Measurements from ENCODE around the gene GOSR2.

The GOSR2 gene

GRCh38 chr17:46929413-46929812 is 6.5 kb downstream of the GOSR2 start:
- Histone ChIP-seq H3K9me3 (ENCODE audit: control insufficient read depth, low read length) (no peaks in the 10 kb centered on the region), H3K27ac (no peak overlapping the region), H3K9ac (no peak overlapping the region), H3K4me1 (peaks cover 7% of the 10 kb centered on the region), H3K36me3 (ENCODE audit: control insufficient read depth, insufficient read depth, low read length) (no peaks in the 10 kb centered on the region), H3K4me2 (ENCODE audit: low read length) (no peak overlapping the region), H3K27me3 (ENCODE audit: control insufficient read depth, insufficient read depth, low read length) (no peaks in the 10 kb centered on the region), H2AFZ (no peak overlapping the region), H3K4me3 (ENCODE audit: low read depth, low read length) (no peak overlapping the region), H3K79me2 (peaks cover 42% of the 10 kb centered on the region)
- TF ChIP-seq, protein P1, sequence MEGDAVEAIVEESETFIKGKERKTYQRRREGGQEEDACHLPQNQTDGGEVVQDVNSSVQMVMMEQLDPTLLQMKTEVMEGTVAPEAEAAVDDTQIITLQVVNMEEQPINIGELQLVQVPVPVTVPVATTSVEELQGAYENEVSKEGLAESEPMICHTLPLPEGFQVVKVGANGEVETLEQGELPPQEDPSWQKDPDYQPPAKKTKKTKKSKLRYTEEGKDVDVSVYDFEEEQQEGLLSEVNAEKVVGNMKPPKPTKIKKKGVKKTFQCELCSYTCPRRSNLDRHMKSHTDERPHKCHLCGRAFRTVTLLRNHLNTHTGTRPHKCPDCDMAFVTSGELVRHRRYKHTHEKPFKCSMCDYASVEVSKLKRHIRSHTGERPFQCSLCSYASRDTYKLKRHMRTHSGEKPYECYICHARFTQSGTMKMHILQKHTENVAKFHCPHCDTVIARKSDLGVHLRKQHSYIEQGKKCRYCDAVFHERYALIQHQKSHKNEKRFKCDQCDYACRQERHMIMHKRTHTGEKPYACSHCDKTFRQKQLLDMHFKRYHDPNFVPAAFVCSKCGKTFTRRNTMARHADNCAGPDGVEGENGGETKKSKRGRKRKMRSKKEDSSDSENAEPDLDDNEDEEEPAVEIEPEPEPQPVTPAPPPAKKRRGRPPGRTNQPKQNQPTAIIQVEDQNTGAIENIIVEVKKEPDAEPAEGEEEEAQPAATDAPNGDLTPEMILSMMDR (IDR thresholded peaks at IDR 0.05) = no peak

GRCh38 chr17:46930051-46930450 is 7.1 kb downstream of the GOSR2 start:
- no peaks in the 10 kb centered on the region for H3K27me3 ChIP-seq (ENCODE audit: control insufficient read depth, insufficient read depth, low read length)
- no peaks in the 10 kb centered on the region for H3K9me3 ChIP-seq (ENCODE audit: control insufficient read depth, low read length)
- no peak overlapping the region for H3K27ac ChIP-seq
- no peak overlapping the region for H3K4me2 ChIP-seq (ENCODE audit: low read length)
- no peak overlapping the region for H3K4me3 ChIP-seq (ENCODE audit: low read depth, low read length)
- no peak overlapping the region for H3K9ac ChIP-seq
- no peaks in the 10 kb centered on the region for H3K36me3 ChIP-seq (ENCODE audit: control insufficient read depth, insufficient read depth, low read length)
- TF ChIP-seq, protein P1 (IDR thresholded peaks at IDR 0.05) = no peak
- H3K4me1 ChIP-seq = peaks cover 5% of the 10 kb centered on the region
- H2AFZ ChIP-seq = no peak overlapping the region
- H3K79me2 ChIP-seq = peaks cover 38% of the 10 kb centered on the region

DNA sequence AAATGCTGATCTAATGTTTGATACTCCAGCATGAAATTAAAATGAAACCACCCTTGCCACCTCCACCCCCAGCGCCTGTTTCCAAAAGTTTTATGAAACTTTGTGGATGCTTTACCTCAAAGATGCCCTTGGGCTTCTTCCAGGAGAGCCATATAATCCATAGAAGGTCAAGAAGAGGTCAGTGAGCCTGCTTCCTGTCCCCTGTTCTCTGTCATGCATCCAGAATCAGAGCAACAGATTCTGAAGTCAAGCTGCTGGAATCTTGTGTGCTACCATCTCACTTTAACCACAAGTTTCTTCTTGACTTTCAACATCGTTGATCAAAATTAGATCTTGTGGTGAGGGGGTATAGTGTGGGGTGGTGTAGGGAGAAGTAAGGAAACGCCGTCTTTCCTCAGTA is 8.6 kb downstream of the GOSR2 start:
- no peaks in the 10 kb centered on the region for H3K27me3 ChIP-seq (ENCODE audit: control insufficient read depth, insufficient read depth, low read length)
- H2AFZ ChIP-seq = no peak overlapping the region
- peaks cover 24% of the 10 kb centered on the region for H3K79me2 ChIP-seq
- H3K4me2 ChIP-seq (ENCODE audit: low read length) = no peak overlapping the region
- TF ChIP-seq, protein P1 (IDR thresholded peaks at IDR 0.05) = no peak
- no peaks in the 10 kb centered on the region for H3K36me3 ChIP-seq (ENCODE audit: control insufficient read depth, insufficient read depth, low read length)
- H3K27ac ChIP-seq = no peak overlapping the region
- no peak overlapping the region for H3K9ac ChIP-seq
- peaks cover 5% of the 10 kb centered on the region for H3K4me1 ChIP-seq
- H3K9me3 ChIP-seq (ENCODE audit: control insufficient read depth, low read length) = no peaks in the 10 kb centered on the region
- H3K4me3 ChIP-seq (ENCODE audit: low read depth, low read length) = no peak overlapping the region

DNA sequence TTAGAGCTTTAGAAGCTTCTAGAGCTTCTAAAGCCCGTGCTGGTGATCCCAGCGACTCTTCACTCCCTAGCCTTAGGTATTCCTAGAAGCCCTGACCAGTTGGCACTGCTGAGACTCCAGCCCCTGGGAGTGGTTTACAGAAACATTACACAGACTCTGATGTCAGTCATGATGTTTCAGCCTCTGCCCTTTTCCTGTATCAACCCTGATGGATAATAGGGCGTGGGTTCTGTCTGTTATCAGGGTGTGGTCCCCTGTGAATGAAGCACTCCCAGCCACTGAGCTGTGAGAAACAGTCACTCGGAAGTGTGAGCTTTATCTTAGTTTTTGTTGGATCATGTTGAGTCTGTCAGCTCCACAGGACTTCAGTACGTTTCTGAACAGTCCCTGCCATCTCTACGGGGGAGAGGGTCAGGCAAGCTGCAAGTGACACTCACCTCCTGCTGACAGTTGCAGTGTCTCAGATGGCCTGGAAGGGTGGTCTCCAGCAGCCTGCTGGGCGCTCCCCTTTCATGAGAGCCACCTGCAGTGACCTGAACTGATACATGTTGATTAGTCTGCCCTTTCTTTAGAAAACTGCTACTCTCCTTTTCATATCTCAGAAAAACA is 12.8 kb downstream of the GOSR2 start:
- no peaks in the 10 kb centered on the region for H3K4me1 ChIP-seq
- H3K79me2 ChIP-seq = peaks cover 3% of the 10 kb centered on the region
- H3K36me3 ChIP-seq (ENCODE audit: control insufficient read depth, insufficient read depth, low read length) = no peaks in the 10 kb centered on the region
- no peak overlapping the region for H2AFZ ChIP-seq
- no peak overlapping the region for H3K27ac ChIP-seq
- no peak overlapping the region for H3K9ac ChIP-seq
- H3K9me3 ChIP-seq (ENCODE audit: control insufficient read depth, low read length) = no peaks in the 10 kb centered on the region
- no peaks in the 10 kb centered on the region for H3K27me3 ChIP-seq (ENCODE audit: control insufficient read depth, insufficient read depth, low read length)
- H3K4me3 ChIP-seq (ENCODE audit: low read depth, low read length) = no peak overlapping the region
- no peak overlapping the region for H3K4me2 ChIP-seq (ENCODE audit: low read length)
- TF ChIP-seq, protein P1 (IDR thresholded peaks at IDR 0.05) = no peak
